Fibroblast of mammary gland (primary cell): ENCODE data around the gene PNLIPRP2.

Experiments
- DNase-seq: peaks from one replicate; pipeline ENCODE4 v3.0.0-alpha.2; 2010; ENCODE audit warnings: low read depth
- H3K4me3 ChIP-seq: 2 replicates; pipeline ENCODE4 v1.5.1; 2011; ENCODE audit warnings: low read depth, mild to moderate bottlenecking, low read length, moderate library complexity; ENCODE audit not compliant: control insufficient read depth
- TF ChIP-seq, protein P1 (sequence below): conservative IDR thresholded peaks from 2 replicates; pipeline ENCODE4 v1.5.1; 2011; ENCODE audit warnings: low read depth, low read length, inconsistent platforms; ENCODE audit not compliant: control insufficient read depth, insufficient read depth

PNLIPRP2 gene

GRCh38 chr10:116626815-116627214 lies 6.1 kb downstream of the PNLIPRP2 start:
- DNase-seq: no peak
- H3K4me3 ChIP-seq: no peak overlapping the region
- TF ChIP-seq, protein P1, sequence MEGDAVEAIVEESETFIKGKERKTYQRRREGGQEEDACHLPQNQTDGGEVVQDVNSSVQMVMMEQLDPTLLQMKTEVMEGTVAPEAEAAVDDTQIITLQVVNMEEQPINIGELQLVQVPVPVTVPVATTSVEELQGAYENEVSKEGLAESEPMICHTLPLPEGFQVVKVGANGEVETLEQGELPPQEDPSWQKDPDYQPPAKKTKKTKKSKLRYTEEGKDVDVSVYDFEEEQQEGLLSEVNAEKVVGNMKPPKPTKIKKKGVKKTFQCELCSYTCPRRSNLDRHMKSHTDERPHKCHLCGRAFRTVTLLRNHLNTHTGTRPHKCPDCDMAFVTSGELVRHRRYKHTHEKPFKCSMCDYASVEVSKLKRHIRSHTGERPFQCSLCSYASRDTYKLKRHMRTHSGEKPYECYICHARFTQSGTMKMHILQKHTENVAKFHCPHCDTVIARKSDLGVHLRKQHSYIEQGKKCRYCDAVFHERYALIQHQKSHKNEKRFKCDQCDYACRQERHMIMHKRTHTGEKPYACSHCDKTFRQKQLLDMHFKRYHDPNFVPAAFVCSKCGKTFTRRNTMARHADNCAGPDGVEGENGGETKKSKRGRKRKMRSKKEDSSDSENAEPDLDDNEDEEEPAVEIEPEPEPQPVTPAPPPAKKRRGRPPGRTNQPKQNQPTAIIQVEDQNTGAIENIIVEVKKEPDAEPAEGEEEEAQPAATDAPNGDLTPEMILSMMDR: no peak

- no peak overlapping the region for H3K4me3 ChIP-seq
- no peak for DNase-seq
- TF ChIP-seq, protein P1: no peak
These were observed 6.7 kb downstream of the PNLIPRP2 start for GRCh38 chr10:116627386-116627933.

GRCh38 chr10:116629340-116629739 lies 8.6 kb downstream of the PNLIPRP2 start:
- DNase-seq: no peak
- no peak overlapping the region for H3K4me3 ChIP-seq
- TF ChIP-seq, protein P1: no peak

- TF ChIP-seq, protein P1: no peak
- DNase-seq: no peak
These were observed 9.3 kb downstream of the PNLIPRP2 start for GRCh38 chr10:116630020-116630419.

DNA sequence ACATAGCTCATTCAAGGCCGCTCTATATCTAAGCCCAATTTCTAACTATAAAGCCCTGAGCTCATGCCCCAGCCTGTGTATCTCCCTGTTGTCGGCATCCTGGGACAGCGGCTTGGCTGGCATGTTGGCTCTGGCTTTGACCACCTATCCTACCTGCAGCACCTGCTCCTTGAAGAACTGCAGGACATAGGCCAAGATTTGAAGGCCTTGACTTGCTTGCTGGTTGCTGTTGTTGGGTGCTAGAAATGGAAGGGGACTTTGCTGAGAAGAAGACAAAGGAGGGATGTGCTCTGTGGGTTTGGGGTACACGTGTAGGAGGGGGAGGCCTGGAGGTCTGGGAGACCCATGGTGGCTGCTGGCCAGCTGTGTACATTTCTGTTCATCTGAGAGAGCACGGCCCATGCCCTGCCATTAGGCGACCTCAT lies 11.1 kb downstream of the PNLIPRP2 start:
- no peak for DNase-seq
- TF ChIP-seq, protein P1: no peak
- no peak overlapping the region for H3K4me3 ChIP-seq

More at GRCh38 chr10:116630020-116630419, 9.3 kb downstream of the PNLIPRP2 start:
- H3K4me3 ChIP-seq: no peak overlapping the region

DNA sequence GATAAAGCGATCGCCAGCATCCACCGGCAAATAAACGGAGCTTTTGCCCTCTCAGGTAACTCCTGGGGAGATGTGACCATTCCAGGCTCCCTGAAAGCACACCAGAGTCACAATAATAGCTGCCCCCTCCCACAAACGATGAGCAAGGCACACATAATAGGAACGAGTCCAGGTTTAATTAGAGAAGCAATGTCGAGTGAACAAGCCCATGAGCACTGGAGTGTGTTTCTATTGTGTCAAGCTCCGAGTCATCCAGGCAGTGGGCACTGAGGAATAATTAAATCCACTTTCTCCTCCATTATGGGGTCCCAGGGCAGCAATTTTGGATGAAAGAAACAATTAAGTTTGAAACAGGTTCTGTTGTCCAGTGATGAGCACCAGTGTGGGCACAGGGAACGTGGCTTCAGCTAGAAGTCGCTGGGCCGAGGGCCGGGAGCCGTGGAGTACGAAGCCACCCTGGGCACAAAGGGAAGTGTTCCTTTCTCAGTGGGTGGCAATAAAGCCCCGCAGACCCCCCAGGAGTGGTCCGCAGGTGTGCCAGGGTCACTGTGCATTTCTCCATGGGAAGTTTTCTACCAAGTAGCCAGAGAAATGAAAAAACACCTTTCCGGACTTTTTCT lies 12.0 kb downstream of the PNLIPRP2 start:
- no peak overlapping the region for H3K4me3 ChIP-seq
- TF ChIP-seq, protein P1: no peak
- DNase-seq: no peak
